IMR-90 (cell line): ENCODE measurements around the gene SAMD10. TPM values are rescaled to one million over a fixed set of nuclear protein-coding genes. Genes with fewer than 3 reads are reported as not detected.

Experiments
- ATAC-seq: fragments of 200-7000 bp; cut with Tn5 transposase; 2 replicates; pipeline ENCODE4 v1.9.1; 2020; ENCODE audit warnings: low read depth, mild to moderate bottlenecking, moderate library complexity
- BruUV-seq: library from RNA; stranded (reverse); fragments of 400-500 nt; replicated peaks from 2 replicates; lab custom pipeline; 2021; lab: Mats Ljungman, UMichigan
- CTCF ChIA-PET: fragments of 300-600 bp; formaldehyde crosslinking; extraction: SDS; loops from one replicate; lab custom pipeline; 2021; ENCODE audit warnings: antibody characterized with exemption; lab: Yijun Ruan, JAX
- POLR2A ChIA-PET: fragments of 300-600 bp; sonication (Branson Sonifier 250); formaldehyde crosslinking; loops from one replicate; lab custom pipeline; 2022; ENCODE audit warnings: antibody characterized with exemption; ENCODE audit not compliant: unreplicated experiment; lab: Charles Lee
- DNase-seq: peaks from one replicate; pipeline ENCODE4 v3.0.0; 2013
- H2AFZ ChIP-seq: replicated peaks from 2 replicates; pipeline ENCODE3; 2013; ENCODE audit warnings: low read length, mild to moderate bottlenecking; ENCODE audit not compliant: poor library complexity
- H2AK5ac ChIP-seq: 2 replicates; pipeline ENCODE4 v1.6.1; 2013; ENCODE audit warnings: low read depth, low read length, inconsistent platforms
- H2AK9ac ChIP-seq: replicated peaks from 2 replicates; pipeline ENCODE3; 2013; ENCODE audit warnings: mild to moderate bottlenecking, low read depth, low read length, moderate library complexity; ENCODE audit not compliant: poor library complexity
- H2BK120ac ChIP-seq: 2 replicates; pipeline ENCODE4 v1.6.1; 2013; ENCODE audit warnings: low read depth, low read length, inconsistent platforms
- H2BK15ac ChIP-seq: 3 replicates; pipeline ENCODE4 v1.6.1; 2013; ENCODE audit warnings: low read depth, low read length, inconsistent platforms
- H2BK20ac ChIP-seq: 2 replicates; pipeline ENCODE4 v1.6.1; 2013; ENCODE audit warnings: low read depth, mild to moderate bottlenecking, inconsistent platforms, low read length, moderate library complexity
- H2BK5ac ChIP-seq: 2 replicates; pipeline ENCODE4 v1.6.1; 2013; ENCODE audit warnings: mild to moderate bottlenecking, low read depth, low read length, inconsistent platforms; ENCODE audit not compliant: poor library complexity, severe bottlenecking
- H3K14ac ChIP-seq: replicated peaks from 2 replicates; pipeline ENCODE4 v1.6.1; 2013; ENCODE audit warnings: low read depth, low read length, inconsistent platforms
- H3K18ac ChIP-seq: 2 replicates; pipeline ENCODE4 v1.6.1; 2013; ENCODE audit warnings: low read depth, low read length, control low read depth
- H3K23ac ChIP-seq: 2 replicates; pipeline ENCODE4 v1.6.1; 2013; ENCODE audit warnings: low read depth, low read length, inconsistent platforms
- H3K27ac ChIP-seq: 2 replicates; pipeline ENCODE4 v1.5.1; 2013; ENCODE audit warnings: mild to moderate bottlenecking, control low read depth, low read length; ENCODE audit not compliant: insufficient read depth
- H3K27me3 ChIP-seq: 2 replicates; pipeline ENCODE4 v1.6.1; 2013; ENCODE audit warnings: low read length; ENCODE audit not compliant: control insufficient read depth, insufficient read depth
- H3K36me3 ChIP-seq: 2 replicates; pipeline ENCODE4 v1.6.1; 2013; ENCODE audit warnings: low read length, mixed read lengths; ENCODE audit not compliant: control insufficient read depth, insufficient read depth
- H3K4ac ChIP-seq: 2 replicates; pipeline ENCODE4 v1.6.1; 2013; ENCODE audit warnings: low read depth, low read length, inconsistent platforms
- H3K4me1 ChIP-seq: 2 replicates; pipeline ENCODE4 v1.6.1; 2013; ENCODE audit warnings: low read length, mixed read lengths; ENCODE audit not compliant: control insufficient read depth, insufficient read depth
- H3K4me2 ChIP-seq: 2 replicates; pipeline ENCODE4 v1.6.1; 2013; ENCODE audit warnings: low read depth, mild to moderate bottlenecking, control low read depth, low read length, moderate library complexity
- H3K4me3 ChIP-seq: 2 replicates; pipeline ENCODE4 v1.5.1; 2013; ENCODE audit warnings: low read depth, mild to moderate bottlenecking, control low read depth, low read length, moderate library complexity; ENCODE audit not compliant: insufficient read depth
- H3K56ac ChIP-seq: 2 replicates; pipeline ENCODE4 v1.6.1; 2013; ENCODE audit warnings: low read length, inconsistent platforms; ENCODE audit not compliant: insufficient read depth; ENCODE audit errors: extremely low read depth
- H3K79me1 ChIP-seq, 2 experiments: 2 replicates each; pipeline ENCODE4 v1.6.1; 2013; ENCODE audit warnings: low read length in 2 of 2, inconsistent platforms in 1 of 2, low read depth in 1 of 2
- H3K9ac ChIP-seq: 2 replicates; pipeline ENCODE4 v1.6.1; 2013; ENCODE audit warnings: low read depth, low read length, control low read depth
- H3K9me1 ChIP-seq: 2 replicates; pipeline ENCODE4 v1.6.1; 2013; ENCODE audit warnings: low read length, inconsistent platforms; ENCODE audit not compliant: insufficient read depth
- H3K9me3 ChIP-seq: 2 replicates; pipeline ENCODE4 v1.6.1; 2013; ENCODE audit warnings: low read length; ENCODE audit not compliant: control insufficient read depth, insufficient read depth
- H4K20me1 ChIP-seq: 2 replicates; pipeline ENCODE4 v1.6.1; 2013; ENCODE audit warnings: low read length, inconsistent platforms; ENCODE audit not compliant: insufficient read depth
- H4K5ac ChIP-seq: 2 replicates; pipeline ENCODE4 v1.6.1; 2013; ENCODE audit warnings: mild to moderate bottlenecking, low read depth, low read length, control low read depth
- H4K8ac ChIP-seq, 2 experiments: 2 replicates each; pipeline ENCODE4 v1.6.1; 2013; ENCODE audit warnings: low read depth in 2 of 2, low read length in 2 of 2, control low read depth in 1 of 2, inconsistent platforms in 1 of 2
- H4K91ac ChIP-seq: 2 replicates; pipeline ENCODE4 v1.6.1; 2013; ENCODE audit warnings: low read depth, low read length, inconsistent platforms; ENCODE audit not compliant: insufficient read depth
- CEBPB ChIP-seq: IDR thresholded peaks from 2 replicates; pipeline ENCODE4 v1.6.1; 2012; ENCODE audit warnings: low read depth, low read length, improper control_type of control experiment
- CTCF ChIP-seq: conservative IDR thresholded peaks from 2 replicates; pipeline ENCODE4 v1.5.1; 2012; ENCODE audit warnings: mild to moderate bottlenecking, low read depth, low read length, improper control_type of control experiment
- ELK1 ChIP-seq: fragments of 150-350 bp; IDR thresholded peaks from 2 replicates; pipeline ENCODE4 v1.6.1; 2016; ENCODE audit warnings: low read depth, mild to moderate bottlenecking, low read length, moderate library complexity, borderline replicate concordance
- FOS ChIP-seq: fragments of 150-350 bp; IDR thresholded peaks from 2 replicates; pipeline ENCODE4 v1.6.1; 2016; ENCODE audit warnings: low read depth, low read length
- MXI1 ChIP-seq: IDR thresholded peaks from 2 replicates; pipeline ENCODE4 v1.6.1; 2012; ENCODE audit warnings: low read depth, mild to moderate bottlenecking, low read length, moderate library complexity, borderline replicate concordance
- NFE2L2 ChIP-seq: fragments of 150-350 bp; IDR thresholded peaks from 2 replicates; pipeline ENCODE4 v1.6.1; 2016; ENCODE audit warnings: low read depth, mild to moderate bottlenecking, low read length
- POLR2A ChIP-seq: IDR thresholded peaks from 2 replicates; pipeline ENCODE4 v1.6.1; 2012; ENCODE audit warnings: mild to moderate bottlenecking, low read depth, low read length
- RCOR1 ChIP-seq: IDR thresholded peaks from 2 replicates; pipeline ENCODE4 v1.6.1; 2012; ENCODE audit warnings: mild to moderate bottlenecking, low read length, improper control_type of control experiment; ENCODE audit not compliant: insufficient replicate concordance
- RFX5 ChIP-seq: IDR thresholded peaks from 2 replicates; pipeline ENCODE4 v1.8.0; 2012; ENCODE audit warnings: low read depth, mild to moderate bottlenecking, low read length, moderate library complexity
- SMC3 ChIP-seq: fragments of 150-350 bp; IDR thresholded peaks from 2 replicates; pipeline ENCODE4 v1.6.1; 2016; ENCODE audit warnings: low read depth, mild to moderate bottlenecking, antibody characterized with exemption, low read length, moderate library complexity
- USF2 ChIP-seq: fragments of 150-350 bp; IDR thresholded peaks from 2 replicates; pipeline ENCODE4 v1.6.1; 2017; ENCODE audit warnings: mild to moderate bottlenecking, antibody characterized with exemption, low read length, low read depth
- WGBS, 2 experiments: methylation state at CpG; one replicate each; pipeline versions ENCODE4 v1.1.5 to v1.1.7; 2013; ENCODE audit warnings: missing lambda C conversion rate in 2 of 2; ENCODE audit not compliant: insufficient read length in 1 of 2; ENCODE audit errors: extremely low coverage in 2 of 2; 5-methylcytosine and 5-hydroxymethylcytosine counted together
- dilution Hi-C: fragments of 300-500 bp; cut with HindIII; formaldehyde crosslinking; loops from one replicate; pipeline ENCODE4 v1.14.3; 2018; ENCODE audit warnings: low sequenced_read_pairs; ENCODE audit not compliant: unreplicated experiment
- in situ Hi-C: fragments of 300-500 bp; cut with MboI; formaldehyde crosslinking; loops from 3 replicates; pipeline ENCODE4 v1.14.3; 2019; ENCODE audit warnings: low sequenced_read_pairs, inconsistent platforms, mixed read lengths
- intact Hi-C: fragments of 100-400 bp; cut with micrococcal nuclease; formaldehyde crosslinking; loops from 2 replicates; pipeline ENCODE4 v1.10.0; 2022
- polyA plus RNA-seq, 3 experiments: library from polyadenylated mRNA; depleted of rRNA; stranded (reverse); fragments of >200 nt; gene quantifications; 2 replicates each; pipeline ENCODE4 v1.2.3, GENCODE V29; 2012; ENCODE audit warnings: low replicate concordance in 1 of 3
- total RNA-seq: library from RNA; depleted of rRNA; stranded (reverse); fragments of >200 nt; gene quantifications from 2 replicates; pipeline ENCODE4 v1.2.3, GENCODE V29; 2012

SAMD10 gene
- total and polyA plus RNA-seq, 2 of the 4 experiments (the other 2 are of a cell fraction) = 0.54 to 4.1 TPM

DNA sequence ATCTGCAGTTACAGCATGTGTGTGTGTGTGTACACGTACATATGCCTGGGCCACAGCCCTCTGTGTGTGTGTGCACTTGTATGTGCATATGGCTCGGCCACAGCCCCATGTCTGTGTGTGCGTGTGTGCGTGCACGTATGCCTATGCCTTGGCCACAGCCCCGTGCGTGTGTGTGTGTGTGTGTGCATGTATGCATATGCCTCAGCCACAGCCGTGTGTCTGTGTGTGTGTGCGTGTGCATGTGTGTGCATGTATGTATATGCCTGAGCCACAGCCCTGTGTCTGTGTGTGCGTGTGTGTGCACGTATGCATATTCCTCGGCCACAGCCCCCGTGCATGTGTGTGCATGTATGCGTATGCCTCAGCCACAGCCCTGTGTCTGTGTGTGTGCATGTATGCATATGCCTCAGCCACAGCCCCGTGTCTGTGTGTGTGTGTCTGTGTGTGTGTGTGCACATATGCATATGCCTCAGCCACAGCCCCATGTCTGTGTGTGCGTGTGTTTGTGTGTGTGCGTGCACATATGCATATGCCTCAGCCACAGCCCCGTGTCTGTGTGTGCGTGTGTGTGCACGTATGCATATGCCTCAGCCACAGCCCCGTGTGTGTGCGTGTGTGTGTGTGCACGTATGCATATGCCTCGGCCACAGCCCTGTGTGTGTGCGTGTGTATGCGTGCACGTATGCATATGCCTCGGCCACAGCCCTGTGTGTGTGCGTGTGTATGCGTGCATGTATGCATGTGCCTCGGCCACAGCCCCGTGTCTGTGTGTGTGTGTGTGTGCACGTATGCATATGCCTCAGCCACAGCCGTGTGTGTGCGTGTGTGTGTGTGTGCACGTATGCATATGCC is 41.9 kb upstream of the SAMD10 start:
- Histone ChIP-seq H2AK9ac (no peak overlapping the region), H2BK15ac (no peak overlapping the region), H3K23ac (no peak overlapping the region), H3K79me1 (peaks cover 14 to 19% of the 10 kb centered on the region in 2 experiments; a peak in 3 of 4 replicates), H2BK20ac (no peak overlapping the region), H3K36me3 (peaks cover 63% of the 10 kb centered on the region), H3K9ac (no peak overlapping the region), H2AFZ (no peak overlapping the region), H2BK120ac (no peak overlapping the region), H3K4me2 (no peak overlapping the region), H2BK5ac (no peak overlapping the region), H4K91ac (no peak overlapping the region), H4K5ac (no peak overlapping the region), H3K9me1 (peaks cover 4% of the 10 kb centered on the region; the same call in 1 of the 2 replicates), H3K9me3 (no peaks in the 10 kb centered on the region), H3K14ac (no peak overlapping the region), H4K20me1 (peaks cover 16% of the 10 kb centered on the region), H3K56ac (no peak overlapping the region), H3K4me3 (no peak overlapping the region), H2AK5ac (no peak overlapping the region), H3K4ac (no peak overlapping the region), H3K4me1 (no peaks in the 10 kb centered on the region), H3K27me3 (no peaks in the 10 kb centered on the region), H3K18ac (no peak overlapping the region), H4K8ac (no peak overlapping the region), H3K27ac (no peak overlapping the region)
- in situ Hi-C loops (no loop called here), dilution Hi-C loops (no loop called here), intact Hi-C loops (no loop called here)
- POLR2A ChIA-PET = no interaction called here
- CTCF ChIA-PET = no interaction called here
- TF ChIP-seq ELK1 (no peak), CTCF (no peak), SMC3 (no peak), CEBPB (no peak), USF2 (no peak), FOS (no peak), RFX5 (no peak), RCOR1 (no peak), POLR2A (no peak), MXI1 (no peak), NFE2L2 (no peak)
- DNase-seq (no peak), ATAC-seq (no peak)
- BruUV-seq = no TSS peak
- WGBS, 2 experiments = 98% methylated on average over 22 of the region's 36 CpGs; no CpG with 5 or more reads in 1 of the 2 experiments
